PFSK-1 (cell line): ENCODE measurements around the gene PUS1.

Experiments used
- FOXP2 ChIP-seq: optimal IDR thresholded peaks from 2 replicates; pipeline ENCODE3; 2011; ENCODE audit warnings: borderline replicate concordance, control low read depth, inconsistent platforms; ENCODE audit not compliant: insufficient read depth; ENCODE audit errors: extremely low read length, extremely low read depth
- POLR2AphosphoS5 ChIP-seq: IDR thresholded peaks from 2 replicates; pipeline ENCODE4 v1.6.1; 2012; ENCODE audit warnings: low read depth, mild to moderate bottlenecking, control low read depth, low read length, moderate library complexity
- SIN3A ChIP-seq: IDR thresholded peaks from 2 replicates; pipeline ENCODE4 v1.6.1; 2012; ENCODE audit warnings: mild to moderate bottlenecking, low read length, moderate library complexity, borderline replicate concordance; ENCODE audit not compliant: insufficient read depth
- TF ChIP-seq, protein P1 (sequence below), 2 experiments: IDR thresholded peaks; 2 replicates each; pipeline versions ENCODE4 v1.6.1 to v1.8.0; 2011 to 2012; ENCODE audit warnings: low read depth in 2 of 2, low read length in 2 of 2, control low read depth in 1 of 2, inconsistent platforms in 1 of 2, mild to moderate bottlenecking in 1 of 2, moderate library complexity in 1 of 2; ENCODE audit not compliant: insufficient read depth in 1 of 2

DNA sequence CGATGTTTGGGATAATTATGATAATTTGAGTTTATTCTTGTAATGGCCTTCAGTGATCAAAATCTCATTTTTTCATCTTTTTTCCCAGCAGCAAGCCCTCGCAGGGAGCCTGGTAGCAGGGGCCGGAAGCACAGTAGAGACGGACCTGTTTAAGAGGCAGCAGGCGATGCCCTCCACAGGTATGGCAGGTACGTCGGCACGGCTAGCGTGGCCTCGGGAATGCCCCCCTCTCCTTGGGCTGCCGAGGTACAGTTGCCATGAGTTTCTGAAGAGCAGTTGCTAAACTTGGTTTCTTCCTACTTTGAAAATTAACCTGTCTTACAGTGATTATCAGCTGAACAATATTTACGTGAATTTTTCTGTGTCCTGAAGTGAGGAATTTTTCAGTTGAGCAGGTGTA, 50.5 kb downstream of the PUS1 start:
- TF ChIP-seq, protein P1, sequence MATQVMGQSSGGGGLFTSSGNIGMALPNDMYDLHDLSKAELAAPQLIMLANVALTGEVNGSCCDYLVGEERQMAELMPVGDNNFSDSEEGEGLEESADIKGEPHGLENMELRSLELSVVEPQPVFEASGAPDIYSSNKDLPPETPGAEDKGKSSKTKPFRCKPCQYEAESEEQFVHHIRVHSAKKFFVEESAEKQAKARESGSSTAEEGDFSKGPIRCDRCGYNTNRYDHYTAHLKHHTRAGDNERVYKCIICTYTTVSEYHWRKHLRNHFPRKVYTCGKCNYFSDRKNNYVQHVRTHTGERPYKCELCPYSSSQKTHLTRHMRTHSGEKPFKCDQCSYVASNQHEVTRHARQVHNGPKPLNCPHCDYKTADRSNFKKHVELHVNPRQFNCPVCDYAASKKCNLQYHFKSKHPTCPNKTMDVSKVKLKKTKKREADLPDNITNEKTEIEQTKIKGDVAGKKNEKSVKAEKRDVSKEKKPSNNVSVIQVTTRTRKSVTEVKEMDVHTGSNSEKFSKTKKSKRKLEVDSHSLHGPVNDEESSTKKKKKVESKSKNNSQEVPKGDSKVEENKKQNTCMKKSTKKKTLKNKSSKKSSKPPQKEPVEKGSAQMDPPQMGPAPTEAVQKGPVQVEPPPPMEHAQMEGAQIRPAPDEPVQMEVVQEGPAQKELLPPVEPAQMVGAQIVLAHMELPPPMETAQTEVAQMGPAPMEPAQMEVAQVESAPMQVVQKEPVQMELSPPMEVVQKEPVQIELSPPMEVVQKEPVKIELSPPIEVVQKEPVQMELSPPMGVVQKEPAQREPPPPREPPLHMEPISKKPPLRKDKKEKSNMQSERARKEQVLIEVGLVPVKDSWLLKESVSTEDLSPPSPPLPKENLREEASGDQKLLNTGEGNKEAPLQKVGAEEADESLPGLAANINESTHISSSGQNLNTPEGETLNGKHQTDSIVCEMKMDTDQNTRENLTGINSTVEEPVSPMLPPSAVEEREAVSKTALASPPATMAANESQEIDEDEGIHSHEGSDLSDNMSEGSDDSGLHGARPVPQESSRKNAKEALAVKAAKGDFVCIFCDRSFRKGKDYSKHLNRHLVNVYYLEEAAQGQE (IDR thresholded peaks at IDR 0.05; ENCODE audit: insufficient read depth in 1 of 2, low read depth in 2 of 2, low read length in 2 of 2), result no peak
- no peak for TF ChIP-seq POLR2AphosphoS5
- TF ChIP-seq FOXP2, result no peak
- no peak for TF ChIP-seq SIN3A
